HepG2 (cell line): ENCODE measurements around the gene DPYD. TPM values are rescaled to one million over a fixed set of nuclear protein-coding genes. Genes with fewer than 3 reads are reported as not detected.

Source experiments
- ATAC-seq: fragments of 200-7000 bp; cut with Tn5 transposase; 3 replicates; pipeline ENCODE4 v1.9.1; 2020; ENCODE audit warnings: mild to moderate bottlenecking, moderate library complexity
- BruUV-seq: library from RNA; stranded (reverse); fragments of 400-500 nt; replicated peaks from 2 replicates; lab custom pipeline; 2021; lab: Mats Ljungman, UMichigan
- CTCF ChIA-PET: fragments of 300-600 bp; formaldehyde crosslinking; extraction: SDS; loops from one replicate; lab custom pipeline; 2021; ENCODE audit warnings: low total read pairs, inconsistent platforms, low intra/inter-chr PET ratio; lab: Yijun Ruan, JAX
- POLR2A ChIA-PET: fragments of 350-600 bp; sonication (Branson Sonifier 250); formaldehyde crosslinking; loops from one replicate; lab custom pipeline; 2020; ENCODE audit warnings: antibody characterized with exemption, inconsistent platforms; lab: Yijun Ruan, JAX
- DNase-seq: peaks from one replicate; pipeline ENCODE4 v3.0.0-alpha.2; 2015; ENCODE audit warnings: low spot score
- FAIRE-seq: peaks from 3 replicates; lab custom pipeline; 2011; peaks lifted over from hg19 to GRCh38; lab: Jason Lieb, UNC
- H2AFZ ChIP-seq: one replicate; pipeline ENCODE4 v1.6.1; 2011; ENCODE audit warnings: low read length, inconsistent platforms
- H3K27ac ChIP-seq: fragments of 300-600 bp; 3 replicates; pipeline ENCODE4 v1.8.0; 2011; ENCODE audit warnings: mixed run types, mild to moderate bottlenecking, mixed read lengths, low read length, inconsistent platforms; ENCODE audit not compliant: insufficient read depth; ENCODE audit errors: extremely low read length
- H3K27me3 ChIP-seq, 2 experiments: fragments of 200-600 bp in 1 of 2; 2 replicates in 1 of 2; 3 replicates in 1 of 2; pipeline versions ENCODE4 v1.6.0 to v1.8.0; 2011; ENCODE audit warnings: low read length in 2 of 2, mild to moderate bottlenecking in 2 of 2, moderate library complexity in 2 of 2, inconsistent platforms in 1 of 2; ENCODE audit not compliant: insufficient read depth in 2 of 2, control insufficient read depth in 1 of 2
- H3K36me3 ChIP-seq, 2 experiments: fragments of 200-600 bp in 1 of 2; replicated peaks in 1 of 2; 2 replicates in 1 of 2; 3 replicates in 1 of 2; pipeline versions ENCODE4 v1.5.1 to v1.8.0; 2011; ENCODE audit warnings: low read length in 2 of 2, inconsistent platforms in 1 of 2; ENCODE audit not compliant: insufficient read depth in 2 of 2, control insufficient read depth in 1 of 2
- H3K4me1 ChIP-seq: 2 replicates; pipeline ENCODE4 v1.5.1; 2012; ENCODE audit warnings: low read length, inconsistent platforms; ENCODE audit not compliant: insufficient read depth
- H3K4me2 ChIP-seq: 2 replicates; pipeline ENCODE4 v1.6.0; 2011; ENCODE audit warnings: low read depth, low read length, inconsistent platforms
- H3K4me3 ChIP-seq, 3 experiments: fragments of 200-600 bp in 1 of 3; sonication (generic), shearing (Covaris generic) in 1 of 3; replicated peaks in 1 of 3; 2 replicates each; pipeline ENCODE4 v1.5.1; 2011 to 2016; ENCODE audit warnings: low read length in 3 of 3, inconsistent platforms in 2 of 3, low read depth in 2 of 3, mild to moderate bottlenecking in 2 of 3, control low read depth in 1 of 3, mixed read lengths in 1 of 3; ENCODE audit not compliant: insufficient read depth in 1 of 3
- H3K79me2 ChIP-seq: one replicate; pipeline ENCODE4 v1.6.1; 2011; ENCODE audit warnings: low read length, inconsistent platforms; ENCODE audit not compliant: insufficient read depth
- H3K9ac ChIP-seq: 2 replicates; pipeline ENCODE4 v1.6.0; 2011; ENCODE audit warnings: mild to moderate bottlenecking, low read depth, low read length, inconsistent platforms; ENCODE audit not compliant: insufficient read depth
- H3K9me3 ChIP-seq: 2 replicates; pipeline ENCODE4 v1.5.1; 2012; ENCODE audit warnings: mild to moderate bottlenecking, low read length
- H4K20me1 ChIP-seq: 2 replicates; pipeline ENCODE4 v1.6.0; 2011; ENCODE audit warnings: inconsistent platforms, mild to moderate bottlenecking, low read length, moderate library complexity; ENCODE audit not compliant: insufficient read depth
- CBX2 ChIP-seq, 2 experiments: fragments of 200-600 bp in 1 of 2; sonication (generic); formaldehyde crosslinking in 1 of 2; IDR thresholded peaks; 2 replicates each; pipeline versions ENCODE4 v1.7.0 to v1.8.1; 2018 to 2022; ENCODE audit warnings: low read depth in 2 of 2, low read length in 1 of 2, mild to moderate bottlenecking in 1 of 2, missing genetic modification reagents in 1 of 2
- RXRA ChIP-seq: sonication (generic); formaldehyde crosslinking; IDR thresholded peaks from 2 replicates; pipeline ENCODE4 v1.5.1; 2020; ENCODE audit warnings: missing genetic modification reagents
- SMAD9 ChIP-seq: sonication (generic); formaldehyde crosslinking; IDR thresholded peaks from 2 replicates; pipeline ENCODE4 v1.5.1; 2020; ENCODE audit warnings: mild to moderate bottlenecking, missing genetic modification reagents
- THYN1 ChIP-seq: sonication (generic); formaldehyde crosslinking; IDR thresholded peaks from 2 replicates; pipeline ENCODE4 v1.8.1; 2023; ENCODE audit warnings: low read depth, mild to moderate bottlenecking, moderate library complexity, missing genetic modification reagents, borderline replicate concordance
- U2AF1 ChIP-seq: fragments of 200-400 bp; formaldehyde crosslinking; optimal IDR thresholded peaks from 2 replicates; pipeline ENCODE3; 2017; ENCODE audit warnings: mild to moderate bottlenecking, low read depth, low read length
- ZFY ChIP-seq: sonication (generic); formaldehyde crosslinking; IDR thresholded peaks from 2 replicates; pipeline ENCODE4 v1.4.0; 2020; ENCODE audit warnings: missing genetic modification reagents
- ZNF567 ChIP-seq: sonication (generic); formaldehyde crosslinking; IDR thresholded peaks from 2 replicates; pipeline ENCODE4 v1.8.1; 2023; ENCODE audit warnings: mild to moderate bottlenecking, missing genetic modification reagents, borderline replicate concordance
- ZNF777 ChIP-seq: sonication (generic); formaldehyde crosslinking; IDR thresholded peaks from 2 replicates; pipeline ENCODE4 v1.4.0; 2020; ENCODE audit warnings: missing genetic modification reagents
- ZSCAN20 ChIP-seq: sonication (generic); formaldehyde crosslinking; IDR thresholded peaks from 2 replicates; pipeline ENCODE4 v1.4.0; 2020; ENCODE audit warnings: missing genetic modification reagents, mild to moderate bottlenecking, borderline replicate concordance
- ZSCAN25 ChIP-seq: sonication (generic); formaldehyde crosslinking; IDR thresholded peaks from 2 replicates; pipeline ENCODE4 v1.8.0; 2022; ENCODE audit warnings: mild to moderate bottlenecking, missing genetic modification reagents
- WGBS: methylation state at CpG from one replicate; pipeline ENCODE4 v1.1.6; 2017; ENCODE audit warnings: low lambda C conversion rate; 5-methylcytosine and 5-hydroxymethylcytosine counted together
- in situ Hi-C: cut with HindIII; loops from 2 replicates; pipeline ENCODE4 v1.10.0; 2017; ENCODE audit warnings: low pct_unique_long_range_greater_than_20kb; ENCODE audit not compliant: extremely low pct_ligation_motif_present
- intact Hi-C: fragments of 100-400 bp; cut with micrococcal nuclease; formaldehyde crosslinking; loops from one replicate; pipeline ENCODE4 v1.10.0; 2022; ENCODE audit not compliant: unreplicated experiment
- polyA plus RNA-seq, 8 experiments: library from polyadenylated mRNA; depleted of rRNA in 3 of 8; stranded (reverse) in 7 of 8; unstranded in 1 of 8; fragments of >200 nt; fragmentation: Illumina TruSeq in 4 of 8; extraction: Trizol in 4 of 8; gene quantifications; 2 replicates each; pipeline versions ENCODE4 v1.2.1 to v1.2.3, GENCODE V29; 2011 to 2016; ENCODE audit warnings: low read depth in 4 of 8, missing spikeins in 1 of 8, mixed read lengths in 1 of 8; ENCODE audit not compliant: insufficient read depth in 1 of 8
- total RNA-seq, 5 experiments: library from RNA; depleted of rRNA; stranded (reverse); fragments of >200 nt; fragmentation: Illumina TruSeq; extraction: Trizol; gene quantifications; 2 replicates each; pipeline ENCODE4 v1.2.3, GENCODE V29; 2016; ENCODE audit warnings: low read depth in 1 of 5
- TF ChIP-seq, protein P1 (sequence below): sonication (generic); formaldehyde crosslinking; IDR thresholded peaks from 2 replicates; pipeline ENCODE4 v1.4.0; 2020; ENCODE audit warnings: missing genetic modification reagents
- TF ChIP-seq, protein P2 (sequence below): sonication (generic); formaldehyde crosslinking; IDR thresholded peaks from 2 replicates; pipeline ENCODE4 v1.4.0; 2020; ENCODE audit warnings: missing genetic modification reagents

DPYD gene
- total and polyA plus RNA-seq, 2 of the 13 experiments (the other 11 are each of a cell fraction or from before 2014, with no cell fraction given): 1.3 to 3.4 TPM

DNA sequence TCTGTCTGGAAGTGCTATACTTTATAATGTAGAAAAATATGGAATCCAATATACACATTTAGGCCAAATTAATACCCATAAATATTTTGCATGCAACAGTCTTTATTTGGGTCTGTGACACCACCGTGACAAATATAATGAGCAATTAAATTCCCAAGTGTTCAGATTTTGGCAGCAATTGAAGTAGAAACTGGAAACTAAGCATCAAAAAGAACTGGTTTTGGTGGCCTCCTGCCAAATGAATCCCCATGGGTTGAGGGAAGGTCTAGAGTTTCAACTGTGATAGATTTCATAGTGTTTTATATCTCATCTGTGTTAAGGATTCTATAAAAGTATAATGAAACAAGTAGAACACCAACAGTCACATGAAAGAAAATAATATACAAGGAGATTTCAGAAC, 88.4 kb downstream of the DPYD start:
- TF ChIP-seq ZSCAN20: no peak
- TF ChIP-seq SMAD9: no peak
- no peak for TF ChIP-seq ZSCAN25 (CRISPR knock-in tag)
- TF ChIP-seq ZNF777: no peak
- no peak for TF ChIP-seq ZFY
- TF ChIP-seq CBX2 (IDR thresholded peaks at IDR 0.05; ENCODE audit: low read depth, low read length): no peak
- TF ChIP-seq CBX2 (CRISPR knock-in tag; IDR thresholded peaks at IDR 0.05; ENCODE audit: low read depth): no peak
- TF ChIP-seq, protein P1, sequence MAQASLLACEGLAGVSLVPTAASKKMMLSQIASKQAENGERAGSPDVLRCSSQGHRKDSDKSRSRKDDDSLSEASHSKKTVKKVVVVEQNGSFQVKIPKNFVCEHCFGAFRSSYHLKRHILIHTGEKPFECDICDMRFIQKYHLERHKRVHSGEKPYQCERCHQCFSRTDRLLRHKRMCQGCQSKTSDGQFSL (CRISPR knock-in tag): no peak
- no peak for TF ChIP-seq RXRA (CRISPR knock-in tag)
- ChIA-PET POLR2A (no interaction called here), CTCF (no interaction called here)
- no TSS peak for BruUV-seq
- no peak overlapping the region for H3K27ac ChIP-seq
- H3K36me3 ChIP-seq: no peaks in the 10 kb centered on the region
- intact Hi-C loops: no loop called here
- H3K4me3 ChIP-seq: no peak overlapping the region
- H2AFZ ChIP-seq: no peak overlapping the region
- WGBS: 55% methylated on average over 1 of the region's 1 CpG
- no peak overlapping the region for H3K4me2 ChIP-seq
- ATAC-seq (no peak), DNase-seq (no peak), FAIRE-seq (no peak)
- no peaks in the 10 kb centered on the region for H3K9me3 ChIP-seq
- H3K79me2 ChIP-seq: no peaks in the 10 kb centered on the region
- no peak overlapping the region for H3K9ac ChIP-seq
- in situ Hi-C loops: no loop called here
- H4K20me1 ChIP-seq: no peaks in the 10 kb centered on the region
- no peaks in the 10 kb centered on the region for H3K27me3 ChIP-seq
- no peaks in the 10 kb centered on the region for H3K4me1 ChIP-seq

DNA sequence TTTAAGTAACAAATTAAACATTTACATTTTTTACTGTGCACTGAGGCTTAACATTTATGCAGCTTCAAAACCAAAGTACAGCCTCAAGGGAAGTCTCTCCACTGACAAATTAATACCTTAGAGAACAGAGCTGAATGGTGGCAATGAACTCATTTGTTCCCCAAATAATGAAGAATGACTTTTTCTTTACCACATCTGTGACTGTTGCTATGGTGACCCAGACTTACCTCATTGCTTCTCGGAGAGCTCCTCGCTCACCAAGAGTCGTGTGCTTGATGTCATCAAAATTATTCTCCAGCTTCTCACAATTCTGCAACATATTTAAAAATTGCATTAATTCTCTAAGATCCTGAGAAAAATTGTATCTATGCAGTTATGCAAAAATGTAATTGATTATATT, 92.9 kb downstream of the DPYD start:
- POLR2A ChIA-PET: no interaction called here
- no peak for DNase-seq
- H3K4me1 ChIP-seq: no peaks in the 10 kb centered on the region
- no peaks in the 10 kb centered on the region for H4K20me1 ChIP-seq
- no peaks in the 10 kb centered on the region for H3K79me2 ChIP-seq
- no peaks in the 10 kb centered on the region for H3K9me3 ChIP-seq
- H2AFZ ChIP-seq: no peak overlapping the region
- CTCF ChIA-PET: no interaction called here
- no peak for ATAC-seq
- intact Hi-C loops: no loop called here
- in situ Hi-C loops: no loop called here
- H3K36me3 ChIP-seq: no peaks in the 10 kb centered on the region
- no peak overlapping the region for H3K4me3 ChIP-seq
- H3K4me2 ChIP-seq: no peak overlapping the region
- TF ChIP-seq THYN1 (CRISPR knock-in tag) (no peak), ZNF567 (no peak), U2AF1 (no peak)
- TF ChIP-seq, protein P2, sequence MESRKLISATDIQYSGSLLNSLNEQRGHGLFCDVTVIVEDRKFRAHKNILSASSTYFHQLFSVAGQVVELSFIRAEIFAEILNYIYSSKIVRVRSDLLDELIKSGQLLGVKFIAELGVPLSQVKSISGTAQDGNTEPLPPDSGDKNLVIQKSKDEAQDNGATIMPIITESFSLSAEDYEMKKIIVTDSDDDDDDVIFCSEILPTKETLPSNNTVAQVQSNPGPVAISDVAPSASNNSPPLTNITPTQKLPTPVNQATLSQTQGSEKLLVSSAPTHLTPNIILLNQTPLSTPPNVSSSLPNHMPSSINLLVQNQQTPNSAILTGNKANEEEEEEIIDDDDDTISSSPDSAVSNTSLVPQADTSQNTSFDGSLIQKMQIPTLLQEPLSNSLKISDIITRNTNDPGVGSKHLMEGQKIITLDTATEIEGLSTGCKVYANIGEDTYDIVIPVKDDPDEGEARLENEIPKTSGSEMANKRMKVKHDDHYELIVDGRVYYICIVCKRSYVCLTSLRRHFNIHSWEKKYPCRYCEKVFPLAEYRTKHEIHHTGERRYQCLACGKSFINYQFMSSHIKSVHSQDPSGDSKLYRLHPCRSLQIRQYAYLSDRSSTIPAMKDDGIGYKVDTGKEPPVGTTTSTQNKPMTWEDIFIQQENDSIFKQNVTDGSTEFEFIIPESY (CRISPR knock-in tag): no peak
- H3K27me3 ChIP-seq: no peaks in the 10 kb centered on the region; a peak in 1 of 5 replicates
- 84% methylated on average over 3 of the region's 3 CpGs for WGBS
- no TSS peak for BruUV-seq
- H3K27ac ChIP-seq: no peak overlapping the region
- no peak overlapping the region for H3K9ac ChIP-seq
- FAIRE-seq: no peak
